Measurements from ENCODE around the gene CAPN11. TPM values are rescaled to one million over a fixed set of nuclear protein-coding genes. Genes with fewer than 3 reads are reported as not detected.

Gene CAPN11
- total and polyA plus RNA-seq, 2 experiments from 2014 or later, result 1.1 to 1.7 TPM

DNA sequence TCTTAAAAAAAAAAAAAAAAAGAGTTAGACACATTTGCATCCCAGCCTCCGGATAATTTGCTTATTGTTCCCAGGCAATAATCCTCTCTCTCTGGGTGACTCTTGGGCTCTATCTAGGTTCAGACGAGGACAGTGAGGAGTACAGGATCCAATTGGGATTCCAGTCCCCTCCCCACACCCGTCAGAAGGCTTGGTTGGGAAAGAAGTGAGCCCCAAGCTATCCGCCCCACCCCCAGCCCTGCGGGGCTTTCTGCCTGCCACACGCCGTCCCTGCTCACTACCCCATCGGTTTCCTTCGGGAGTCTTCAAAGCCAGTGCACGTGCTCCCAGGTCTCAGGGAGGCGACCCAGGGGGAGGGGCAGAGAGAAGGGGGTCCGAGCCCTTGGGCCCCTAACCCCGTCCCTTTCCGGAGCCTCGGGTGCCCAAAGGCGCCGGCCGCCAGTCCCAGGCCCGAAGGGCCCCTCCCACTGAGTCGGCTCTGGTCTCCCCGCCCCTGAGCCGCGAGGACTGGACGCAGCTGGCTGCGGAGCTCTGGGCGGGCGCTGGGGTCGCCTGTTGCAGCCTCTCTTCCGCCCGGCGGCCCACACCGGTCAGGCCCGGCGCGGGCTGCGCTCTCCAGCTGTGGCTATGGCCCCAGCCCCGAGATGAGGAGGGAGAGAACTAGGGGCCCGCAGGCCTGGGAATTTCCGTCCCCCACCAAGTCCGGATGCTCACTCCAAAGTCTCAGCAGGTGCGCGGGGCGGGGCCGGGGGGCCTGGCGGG is 60.6 kb downstream of the CAPN11 start:
- Mint-ChIP-seq H3K27me3 (ENCODE audit: insufficient read depth, low read depth, poor library complexity) (peaks cover 22% of the 10 kb centered on the region), H3K9me3 (no peaks in the 10 kb centered on the region), H3K36me3 (ENCODE audit: low read depth) (peaks cover 4% of the 10 kb centered on the region; the same call in 2 of the 3 replicates), H3K27ac (peak overlapping the region; percentile 99), H3K4me3 (peak overlapping the region; percentile 82), H3K4me1 (peaks cover 55% of the 10 kb centered on the region)
- H3K36me3 ChIP-seq (ENCODE audit: insufficient read depth), result no peaks in the 10 kb centered on the region
- peaks cover 42% of the 10 kb centered on the region for H3F3A ChIP-seq (replicated peaks; ENCODE audit: low read depth)
- H3K27me3 ChIP-seq (ENCODE audit: insufficient read depth), result no peaks in the 10 kb centered on the region
- H3K27ac ChIP-seq (ENCODE audit: low read depth), result peak overlapping the region; percentile 100
- peaks cover 7% of the 10 kb centered on the region for H3K79me2 ChIP-seq (replicated peaks; ENCODE audit: insufficient read depth)
- H3K4me3 ChIP-seq, result peak overlapping the region; percentile 61
- H3K9me2 ChIP-seq (ENCODE audit: insufficient read depth), result no peaks in the 10 kb centered on the region
- peak; percentile 30; the same call in 1 of the 2 replicates for TF ChIP-seq CREB1 (CRISPR knock-in tag; IDR thresholded peaks at IDR 0.05; ENCODE audit: low read depth)
- peak; percentile 61 for TF ChIP-seq POLR2AphosphoS5 (IDR thresholded peaks at IDR 0.05; ENCODE audit: low read depth)
- TF ChIP-seq EZH2phosphoT487 (IDR thresholded peaks at IDR 0.05; ENCODE audit: unreplicated experiment), result no peak
- peaks cover 49% of the 10 kb centered on the region for H3K4me1 ChIP-seq (ENCODE audit: insufficient read depth)
- peak; percentile 97 for DNase-seq (ENCODE audit: low spot score)
- peak overlapping the region; percentile 89 for H3K4me2 ChIP-seq
- peaks cover 2% of the 10 kb centered on the region for H4K20me1 ChIP-seq (replicated peaks; ENCODE audit: insufficient read depth)
- peak; percentile 61 for ATAC-seq
- 0 out of 2 replicates have a peak overlapping the region, but pooled peaks have one; percentile 9 for H2AFZ ChIP-seq

DNA sequence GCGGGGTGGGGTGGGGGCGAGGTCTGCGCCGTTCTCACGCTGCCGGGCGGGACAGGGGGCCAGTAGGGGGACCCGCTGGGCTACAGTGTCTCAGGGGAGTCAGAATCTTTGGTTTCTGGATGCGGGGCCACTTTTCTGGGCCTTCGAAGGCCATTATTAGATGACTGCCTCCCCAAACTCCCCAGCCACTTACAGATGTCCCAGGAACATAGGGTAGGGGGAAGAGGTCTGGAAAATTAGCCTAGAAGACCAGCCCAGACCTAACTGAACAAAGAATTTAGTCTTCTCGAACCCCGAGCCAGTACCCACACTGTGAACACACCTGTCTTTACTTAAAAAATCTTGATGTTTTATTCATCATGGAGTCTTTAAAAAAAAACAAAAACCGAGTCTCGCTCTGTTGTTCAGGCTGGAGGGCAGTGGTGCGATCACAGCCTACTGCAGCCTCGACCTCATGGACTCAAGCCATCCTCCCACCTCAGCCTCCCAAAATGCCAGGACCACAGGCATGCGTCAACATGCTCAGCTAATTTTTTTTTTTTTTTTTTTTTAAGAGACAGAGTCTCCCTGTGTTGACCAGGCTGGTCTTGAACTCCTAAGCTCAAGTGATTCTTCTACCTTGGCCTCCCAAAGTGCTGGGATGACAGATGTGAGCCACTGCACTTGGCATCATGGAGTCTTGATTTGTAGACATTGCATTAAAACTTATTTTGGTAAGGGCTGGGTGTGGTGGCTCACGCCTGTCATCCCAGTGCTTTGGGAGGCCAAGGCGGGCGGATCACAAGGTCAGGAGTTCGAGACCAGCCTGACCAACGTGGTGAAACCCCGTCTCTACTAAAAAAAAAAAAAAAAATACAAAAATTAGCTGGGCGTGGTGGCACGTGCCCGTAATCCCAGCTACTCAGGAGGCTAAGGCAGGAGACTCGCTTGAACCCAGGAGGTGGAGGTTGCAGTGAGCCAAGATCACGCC is 61.5 kb downstream of the CAPN11 start:
- Histone ChIP-seq H3K4me2 (peak overlapping the region; percentile 66; the same call in 1 of the 2 replicates), H3K36me3 (ENCODE audit: insufficient read depth) (no peaks in the 10 kb centered on the region), H3K79me2 (replicated peaks; ENCODE audit: insufficient read depth) (peaks cover 16% of the 10 kb centered on the region), H3K9me2 (ENCODE audit: insufficient read depth) (no peaks in the 10 kb centered on the region), H3F3A (replicated peaks; ENCODE audit: low read depth) (peaks cover 45% of the 10 kb centered on the region), H3K27me3 (ENCODE audit: insufficient read depth) (no peaks in the 10 kb centered on the region), H3K4me3 (peak overlapping the region; percentile 41), H2AFZ (no peak overlapping the region), H4K20me1 (replicated peaks; ENCODE audit: insufficient read depth) (peaks cover 10% of the 10 kb centered on the region), H3K4me1 (ENCODE audit: insufficient read depth) (peaks cover 58% of the 10 kb centered on the region), H3K27ac (ENCODE audit: low read depth) (peak overlapping the region; percentile 95)
- DNase-seq (ENCODE audit: low spot score), result no peak
- Mint-ChIP-seq H3K36me3 (ENCODE audit: low read depth) (peaks cover 13% of the 10 kb centered on the region; the same call in 2 of the 3 replicates), H3K9me3 (no peaks in the 10 kb centered on the region), H3K4me1 (peaks cover 64% of the 10 kb centered on the region), H3K27ac (peak overlapping the region; percentile 93), H3K27me3 (ENCODE audit: insufficient read depth, low read depth, poor library complexity) (peaks cover 28% of the 10 kb centered on the region), H3K4me3 (peak overlapping the region; percentile 82)
- no peak for ATAC-seq
- TF ChIP-seq ZNF331 (CRISPR knock-in tag; IDR thresholded peaks at IDR 0.05; ENCODE audit: low read depth) (no peak), STAT1 (IDR thresholded peaks at IDR 0.05; ENCODE audit: unreplicated experiment) (no peak), CREB1 (CRISPR knock-in tag; IDR thresholded peaks at IDR 0.05; ENCODE audit: low read depth) (no peak)
- TF ChIP-seq, protein P1, sequence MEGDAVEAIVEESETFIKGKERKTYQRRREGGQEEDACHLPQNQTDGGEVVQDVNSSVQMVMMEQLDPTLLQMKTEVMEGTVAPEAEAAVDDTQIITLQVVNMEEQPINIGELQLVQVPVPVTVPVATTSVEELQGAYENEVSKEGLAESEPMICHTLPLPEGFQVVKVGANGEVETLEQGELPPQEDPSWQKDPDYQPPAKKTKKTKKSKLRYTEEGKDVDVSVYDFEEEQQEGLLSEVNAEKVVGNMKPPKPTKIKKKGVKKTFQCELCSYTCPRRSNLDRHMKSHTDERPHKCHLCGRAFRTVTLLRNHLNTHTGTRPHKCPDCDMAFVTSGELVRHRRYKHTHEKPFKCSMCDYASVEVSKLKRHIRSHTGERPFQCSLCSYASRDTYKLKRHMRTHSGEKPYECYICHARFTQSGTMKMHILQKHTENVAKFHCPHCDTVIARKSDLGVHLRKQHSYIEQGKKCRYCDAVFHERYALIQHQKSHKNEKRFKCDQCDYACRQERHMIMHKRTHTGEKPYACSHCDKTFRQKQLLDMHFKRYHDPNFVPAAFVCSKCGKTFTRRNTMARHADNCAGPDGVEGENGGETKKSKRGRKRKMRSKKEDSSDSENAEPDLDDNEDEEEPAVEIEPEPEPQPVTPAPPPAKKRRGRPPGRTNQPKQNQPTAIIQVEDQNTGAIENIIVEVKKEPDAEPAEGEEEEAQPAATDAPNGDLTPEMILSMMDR (conservative IDR thresholded peaks at IDR 0.05; ENCODE audit: low read depth in 2 of 2), result peak in 1 of 2 experiments; percentile 17; a peak in 1 of 4 replicates
- TF ChIP-seq, protein P2, sequence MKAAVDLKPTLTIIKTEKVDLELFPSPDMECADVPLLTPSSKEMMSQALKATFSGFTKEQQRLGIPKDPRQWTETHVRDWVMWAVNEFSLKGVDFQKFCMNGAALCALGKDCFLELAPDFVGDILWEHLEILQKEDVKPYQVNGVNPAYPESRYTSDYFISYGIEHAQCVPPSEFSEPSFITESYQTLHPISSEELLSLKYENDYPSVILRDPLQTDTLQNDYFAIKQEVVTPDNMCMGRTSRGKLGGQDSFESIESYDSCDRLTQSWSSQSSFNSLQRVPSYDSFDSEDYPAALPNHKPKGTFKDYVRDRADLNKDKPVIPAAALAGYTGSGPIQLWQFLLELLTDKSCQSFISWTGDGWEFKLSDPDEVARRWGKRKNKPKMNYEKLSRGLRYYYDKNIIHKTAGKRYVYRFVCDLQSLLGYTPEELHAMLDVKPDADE (IDR thresholded peaks at IDR 0.05), result no peak
- TF ChIP-seq, protein P3, sequence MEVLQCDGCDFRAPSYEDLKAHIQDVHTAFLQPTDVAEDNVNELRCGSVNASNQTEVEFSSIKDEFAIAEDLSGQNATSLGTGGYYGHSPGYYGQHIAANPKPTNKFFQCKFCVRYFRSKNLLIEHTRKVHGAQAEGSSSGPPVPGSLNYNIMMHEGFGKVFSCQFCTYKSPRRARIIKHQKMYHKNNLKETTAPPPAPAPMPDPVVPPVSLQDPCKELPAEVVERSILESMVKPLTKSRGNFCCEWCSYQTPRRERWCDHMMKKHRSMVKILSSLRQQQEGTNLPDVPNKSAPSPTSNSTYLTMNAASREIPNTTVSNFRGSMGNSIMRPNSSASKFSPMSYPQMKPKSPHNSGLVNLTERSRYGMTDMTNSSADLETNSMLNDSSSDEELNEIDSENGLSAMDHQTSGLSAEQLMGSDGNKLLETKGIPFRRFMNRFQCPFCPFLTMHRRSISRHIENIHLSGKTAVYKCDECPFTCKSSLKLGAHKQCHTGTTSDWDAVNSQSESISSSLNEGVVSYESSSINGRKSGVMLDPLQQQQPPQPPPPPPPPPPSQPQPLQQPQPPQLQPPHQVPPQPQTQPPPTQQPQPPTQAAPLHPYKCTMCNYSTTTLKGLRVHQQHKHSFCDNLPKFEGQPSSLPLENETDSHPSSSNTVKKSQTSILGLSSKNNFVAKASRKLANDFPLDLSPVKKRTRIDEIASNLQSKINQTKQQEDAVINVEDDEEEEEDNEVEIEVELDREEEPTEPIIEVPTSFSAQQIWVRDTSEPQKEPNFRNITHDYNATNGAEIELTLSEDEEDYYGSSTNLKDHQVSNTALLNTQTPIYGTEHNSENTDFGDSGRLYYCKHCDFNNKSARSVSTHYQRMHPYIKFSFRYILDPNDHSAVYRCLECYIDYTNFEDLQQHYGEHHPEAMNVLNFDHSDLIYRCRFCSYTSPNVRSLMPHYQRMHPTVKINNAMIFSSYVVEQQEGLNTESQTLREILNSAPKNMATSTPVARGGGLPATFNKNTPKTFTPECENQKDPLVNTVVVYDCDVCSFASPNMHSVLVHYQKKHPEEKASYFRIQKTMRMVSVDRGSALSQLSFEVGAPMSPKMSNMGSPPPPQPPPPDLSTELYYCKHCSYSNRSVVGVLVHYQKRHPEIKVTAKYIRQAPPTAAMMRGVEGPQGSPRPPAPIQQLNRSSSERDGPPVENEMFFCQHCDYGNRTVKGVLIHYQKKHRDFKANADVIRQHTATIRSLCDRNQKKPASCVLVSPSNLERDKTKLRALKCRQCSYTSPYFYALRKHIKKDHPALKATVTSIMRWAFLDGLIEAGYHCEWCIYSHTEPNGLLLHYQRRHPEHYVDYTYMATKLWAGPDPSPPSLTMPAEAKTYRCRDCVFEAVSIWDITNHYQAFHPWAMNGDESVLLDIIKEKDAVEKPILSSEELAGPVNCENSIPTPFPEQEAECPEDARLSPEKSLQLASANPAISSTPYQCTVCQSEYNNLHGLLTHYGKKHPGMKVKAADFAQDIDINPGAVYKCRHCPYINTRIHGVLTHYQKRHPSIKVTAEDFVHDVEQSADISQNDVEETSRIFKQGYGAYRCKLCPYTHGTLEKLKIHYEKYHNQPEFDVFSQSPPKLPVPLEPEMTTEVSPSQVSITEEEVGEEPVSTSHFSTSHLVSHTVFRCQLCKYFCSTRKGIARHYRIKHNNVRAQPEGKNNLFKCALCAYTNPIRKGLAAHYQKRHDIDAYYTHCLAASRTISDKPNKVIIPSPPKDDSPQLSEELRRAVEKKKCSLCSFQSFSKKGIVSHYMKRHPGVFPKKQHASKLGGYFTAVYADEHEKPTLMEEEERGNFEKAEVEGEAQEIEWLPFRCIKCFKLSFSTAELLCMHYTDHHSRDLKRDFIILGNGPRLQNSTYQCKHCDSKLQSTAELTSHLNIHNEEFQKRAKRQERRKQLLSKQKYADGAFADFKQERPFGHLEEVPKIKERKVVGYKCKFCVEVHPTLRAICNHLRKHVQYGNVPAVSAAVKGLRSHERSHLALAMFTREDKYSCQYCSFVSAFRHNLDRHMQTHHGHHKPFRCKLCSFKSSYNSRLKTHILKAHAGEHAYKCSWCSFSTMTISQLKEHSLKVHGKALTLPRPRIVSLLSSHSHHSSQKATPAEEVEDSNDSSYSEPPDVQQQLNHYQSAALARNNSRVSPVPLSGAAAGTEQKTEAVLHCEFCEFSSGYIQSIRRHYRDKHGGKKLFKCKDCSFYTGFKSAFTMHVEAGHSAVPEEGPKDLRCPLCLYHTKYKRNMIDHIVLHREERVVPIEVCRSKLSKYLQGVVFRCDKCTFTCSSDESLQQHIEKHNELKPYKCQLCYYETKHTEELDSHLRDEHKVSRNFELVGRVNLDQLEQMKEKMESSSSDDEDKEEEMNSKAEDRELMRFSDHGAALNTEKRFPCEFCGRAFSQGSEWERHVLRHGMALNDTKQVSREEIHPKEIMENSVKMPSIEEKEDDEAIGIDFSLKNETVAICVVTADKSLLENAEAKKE (CRISPR knock-in tag; IDR thresholded peaks at IDR 0.05), result 0 out of 2 replicates have a peak, but pooled peaks have one; percentile 15

Data from GM23338 (cell line).